GM21619 (cell line): ENCODE results near the gene HLA-A.
"Not testable (repeated sequence)": the region's sequence is repeated elsewhere in the genome, so short reads cannot be mapped to it uniquely, and the experiment has no call there.

ENCODE experiments used
- ATAC-seq: cut with Tn5 transposase; IDR thresholded peaks from one replicate; pipeline ENCODE4 v1.9.1; 2021; ENCODE audit not compliant: unreplicated experiment

The HLA-A gene

GRCh38 chr6:29942275-29943052 lies at the start of gene HLA-A:
Gene HLA-A (plus strand): TSS chr6:29942532. CDS start chr6:29942554, 22 bp downstream.
- ATAC-seq: peak; percentile 86

GRCh38 chr6:29892696-29893095 lies 49.6 kb upstream of the HLA-A start:
- ATAC-seq: no peak

DNA sequence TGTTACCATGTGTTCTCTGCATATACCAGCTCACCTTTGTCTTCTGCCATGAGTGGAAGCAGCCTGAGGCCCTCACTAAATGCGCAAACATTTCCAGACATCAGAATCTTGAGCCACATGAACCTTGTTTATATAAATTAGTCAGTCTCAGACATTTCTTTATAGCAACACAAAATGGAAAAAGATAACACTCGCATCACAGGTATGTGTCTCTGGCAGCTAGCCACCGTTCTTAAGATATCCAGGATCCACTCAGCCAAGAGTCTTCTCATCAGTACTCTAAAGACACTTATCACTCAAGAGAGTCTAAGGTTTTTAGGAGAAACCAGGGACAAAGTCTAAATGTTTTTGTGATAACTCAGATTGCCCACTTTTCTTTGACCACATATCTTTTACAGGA lies 43.1 kb upstream of the HLA-A start:
- no peak for ATAC-seq

DNA sequence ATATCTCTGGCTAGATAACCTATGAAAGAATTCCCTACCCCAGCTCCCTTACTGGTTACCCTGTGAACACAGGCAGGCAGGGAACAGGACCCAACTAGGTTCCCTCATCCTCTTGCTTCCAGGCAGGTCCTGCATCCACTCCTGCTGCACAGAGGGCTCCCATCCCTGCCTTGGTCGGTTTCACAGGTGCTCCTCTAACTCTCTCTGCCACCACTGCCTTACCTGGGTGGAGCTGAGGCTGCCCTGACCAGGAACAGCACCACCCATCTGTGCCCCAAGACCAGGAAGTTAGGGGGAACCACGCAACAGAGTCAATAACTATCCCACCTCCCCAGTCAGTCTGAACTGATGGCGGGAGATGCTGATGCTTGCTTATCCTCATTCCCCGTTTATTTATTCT lies 37.0 kb upstream of the HLA-A start:
- no peak for ATAC-seq

DNA sequence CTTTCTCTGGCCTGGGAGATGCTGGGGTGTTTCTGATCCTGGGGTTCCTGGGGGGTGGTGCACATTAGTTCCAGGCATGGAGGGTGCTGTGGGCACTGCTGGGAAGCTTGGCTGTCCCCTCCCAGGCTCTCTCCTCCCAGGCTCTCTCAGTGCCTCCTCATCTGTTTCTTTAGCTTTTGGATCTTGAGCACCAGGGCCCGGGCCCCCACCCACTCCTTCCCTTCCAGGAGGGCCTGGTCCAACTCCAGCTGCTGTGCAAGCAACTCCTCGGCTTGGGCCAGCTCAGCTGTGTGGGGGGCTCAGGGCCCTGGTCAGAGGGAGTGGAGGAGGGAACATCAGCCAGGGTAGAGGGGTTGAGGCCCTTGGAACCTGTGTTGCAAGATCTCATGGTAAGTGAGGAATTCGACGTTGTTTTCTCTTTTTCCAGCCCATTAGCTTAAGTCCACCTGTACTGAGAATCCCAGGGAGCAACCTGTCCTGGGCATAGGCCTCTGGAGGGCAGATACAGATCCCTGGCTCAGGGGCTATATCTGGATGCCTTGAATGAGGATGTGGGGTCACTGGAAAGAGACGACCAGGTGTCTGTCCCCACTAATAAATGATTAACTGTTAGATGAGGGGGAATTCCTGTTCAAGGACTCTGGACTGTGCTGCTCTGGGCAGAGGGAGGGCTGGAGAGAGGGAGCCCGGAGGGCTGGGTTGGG lies 34.5 kb upstream of the HLA-A start:
- ATAC-seq: peak; percentile 53

DNA sequence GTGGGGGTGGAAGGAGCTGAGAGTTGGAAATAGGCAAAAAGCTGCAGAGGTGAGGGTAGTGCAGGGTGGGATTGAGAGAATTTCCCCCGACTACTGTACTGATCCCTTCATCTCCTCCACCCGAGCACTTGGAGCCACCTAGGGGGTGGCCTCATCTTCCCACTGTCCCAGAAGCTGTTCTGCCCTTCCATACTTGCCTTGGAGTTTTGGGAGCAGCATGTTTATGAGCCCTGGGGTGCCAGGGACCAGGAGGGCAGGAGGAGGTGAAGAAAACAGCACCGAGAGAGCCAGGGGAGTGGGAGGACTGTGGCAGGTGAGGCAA lies 34.0 kb upstream of the HLA-A start:
- ATAC-seq: no peak

- no peak for ATAC-seq
Measured at GRCh38 chr6:29908710-29909109, 33.6 kb upstream of the HLA-A start.

DNA sequence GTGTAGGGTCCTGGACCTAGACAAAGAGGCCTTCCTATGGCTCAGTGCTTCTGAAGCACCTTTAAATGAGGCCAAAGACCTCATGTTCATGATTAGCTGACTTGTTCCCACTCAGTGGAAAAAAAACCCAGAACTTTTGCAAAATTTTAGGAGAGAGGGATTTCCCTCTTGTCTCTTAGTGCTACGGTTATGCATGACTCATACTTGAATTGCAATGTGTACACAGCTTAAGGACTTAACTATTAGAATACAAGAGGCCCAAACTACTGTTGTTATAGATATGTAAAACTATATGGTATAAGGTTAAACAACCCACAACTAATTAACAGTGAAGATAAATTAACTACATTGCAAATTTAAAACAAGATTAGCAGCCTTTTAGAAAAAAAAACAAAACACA lies 32.3 kb upstream of the HLA-A start:
- ATAC-seq: no peak

- no peak for ATAC-seq
Measured at GRCh38 chr6:29912840-29913239, 29.5 kb upstream of the HLA-A start.

GRCh38 chr6:29916741-29917140 lies 25.6 kb upstream of the HLA-A start:
- ATAC-seq: no peak

DNA sequence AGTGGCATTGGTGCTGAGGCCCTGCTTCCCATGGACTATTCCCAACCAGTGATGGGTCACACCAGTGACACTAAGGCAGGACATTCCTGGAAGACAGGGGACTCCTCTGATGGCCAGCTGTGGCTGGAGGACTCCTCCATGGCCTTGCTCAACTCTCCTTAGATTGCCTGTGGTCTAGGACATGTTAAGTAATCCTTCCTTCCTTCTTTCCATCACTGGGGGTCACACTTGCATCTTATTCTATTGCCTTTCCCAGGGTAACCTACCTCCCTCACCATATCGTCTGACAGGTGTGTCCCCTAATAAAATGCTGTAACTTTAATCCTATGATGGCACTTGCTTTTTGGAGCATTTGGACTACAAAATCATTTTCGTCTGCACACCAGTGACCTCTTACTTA lies 24.5 kb upstream of the HLA-A start:
- ATAC-seq: no peak

DNA sequence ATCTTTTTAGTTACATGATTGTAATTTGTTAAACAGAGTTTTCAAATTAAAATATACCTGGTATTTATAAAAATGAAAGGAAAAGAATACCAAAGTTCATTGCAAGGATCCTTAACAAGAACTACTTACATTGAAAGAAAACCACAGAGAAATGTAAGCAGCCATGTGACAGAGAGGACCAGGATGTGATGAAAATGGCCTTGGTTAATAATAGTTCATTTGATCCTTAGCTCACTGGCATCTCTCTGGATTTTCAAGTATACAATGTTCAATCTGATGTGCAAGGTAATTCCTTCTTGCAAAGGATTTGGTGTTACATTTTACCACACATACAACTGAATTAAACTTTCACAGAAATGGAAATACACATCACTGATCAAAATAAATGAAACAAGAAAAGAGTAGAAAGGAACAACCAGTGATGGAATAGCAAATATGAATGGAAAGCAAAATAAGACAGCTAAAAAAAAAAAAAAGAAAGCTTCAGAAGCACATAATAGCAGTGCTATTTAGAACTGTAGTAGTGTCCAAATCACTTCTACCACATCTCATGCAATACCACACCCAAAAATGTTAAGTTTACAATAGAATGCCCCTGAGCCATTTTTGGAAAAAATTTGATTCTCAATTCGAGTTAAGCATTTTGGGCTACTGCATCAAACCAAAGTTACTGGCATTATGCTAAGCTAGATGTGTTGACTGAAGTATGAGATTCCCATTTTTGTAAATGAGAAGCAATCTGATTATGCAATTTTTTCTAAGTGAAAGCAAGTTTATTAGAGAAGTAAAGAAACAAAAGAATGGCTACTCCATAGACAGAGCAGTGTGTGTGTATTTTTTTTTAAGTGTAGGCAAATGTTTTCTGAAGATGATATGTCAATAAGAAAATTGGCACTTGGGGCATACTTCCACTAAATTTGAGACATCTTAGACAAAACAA lies 22.6 kb upstream of the HLA-A start:
- no peak for ATAC-seq

GRCh38 chr6:29924287-29924686 lies 18.0 kb upstream of the HLA-A start:
- ATAC-seq: no peak

GRCh38 chr6:29924731-29925130 lies 17.6 kb upstream of the HLA-A start:
- ATAC-seq: no peak

DNA sequence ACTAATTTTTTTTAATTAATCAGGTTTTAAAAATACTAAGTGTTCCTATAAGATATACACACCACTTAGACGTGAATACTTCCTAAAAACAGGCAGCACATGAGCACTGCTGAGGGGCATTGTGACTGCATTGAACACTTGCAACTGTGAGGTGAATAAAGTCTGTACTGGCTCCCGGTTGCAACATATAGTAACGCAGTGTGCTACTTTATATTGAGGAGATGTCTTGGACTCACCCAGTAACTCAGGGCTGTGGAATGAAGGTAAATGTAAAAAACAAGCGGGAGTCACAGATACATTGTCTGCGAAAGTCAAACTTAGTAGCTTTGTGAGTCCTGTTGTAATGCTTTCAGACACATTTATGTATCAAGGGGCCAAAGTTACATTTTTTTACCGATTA lies 17.0 kb upstream of the HLA-A start:
- no peak for ATAC-seq

GRCh38 chr6:29925727-29926412 lies 16.5 kb upstream of the HLA-A start:
- ATAC-seq: peak; percentile 33

GRCh38 chr6:29926413-29927274 lies 15.7 kb upstream of the HLA-A start:
- ATAC-seq: peak; percentile 57

GRCh38 chr6:29927275-29927569 lies 15.1 kb upstream of the HLA-A start:
- ATAC-seq: no peak

DNA sequence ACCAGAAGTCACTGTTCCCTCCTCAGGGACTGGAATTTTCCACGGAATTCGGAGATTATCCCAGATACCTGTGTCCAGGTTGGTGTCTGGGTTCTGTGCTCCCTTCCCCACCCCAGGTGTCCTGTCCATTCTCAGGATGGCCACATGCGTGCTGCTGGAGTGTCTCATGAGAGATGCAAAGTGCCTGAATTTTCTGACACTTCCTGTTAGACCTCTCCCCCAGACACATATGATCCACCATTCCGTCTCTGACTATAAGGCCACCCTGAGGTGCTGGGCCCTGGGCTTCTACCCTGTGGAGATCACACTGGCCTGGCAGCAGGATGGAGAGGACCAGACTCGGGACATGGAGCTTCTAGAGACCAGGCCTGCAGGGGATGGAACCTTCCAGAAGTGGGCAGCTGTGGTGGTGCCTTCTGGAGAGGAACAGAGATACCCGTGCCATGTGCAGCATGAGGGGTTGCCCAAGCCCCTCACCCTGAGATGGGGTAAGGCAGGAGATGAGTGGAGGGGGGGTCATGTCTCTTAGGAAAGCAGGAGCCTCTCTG lies 14.4 kb upstream of the HLA-A start:
- no peak for ATAC-seq

DNA sequence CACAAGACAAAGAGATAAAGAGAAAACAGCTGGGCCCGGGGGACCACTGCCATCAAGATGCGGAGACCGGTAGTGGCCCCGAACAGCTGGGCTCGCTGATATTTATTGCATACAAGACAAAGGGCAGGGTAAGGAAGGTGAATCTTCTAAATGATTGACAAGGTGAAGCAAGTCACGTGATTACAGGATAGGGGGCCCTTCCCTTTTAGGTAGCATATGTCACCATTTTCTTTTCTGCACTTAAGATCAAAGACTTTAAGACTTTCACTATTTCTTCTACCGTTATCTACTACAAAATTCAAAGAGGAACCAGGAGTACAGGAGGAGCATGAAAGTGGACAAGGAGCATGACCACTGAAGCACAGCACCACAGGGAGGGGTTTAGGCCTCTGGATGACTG lies 12.3 kb upstream of the HLA-A start:
- ATAC-seq: not testable (repeated sequence)
